ENCODE data around the gene TFCP2.

The TFCP2 gene

GRCh38 chr12:51083126-51083833, 89.7 kb downstream of the TFCP2 start, which contains the start of gene CSRNP2:
Gene CSRNP2 (minus strand): TSS chr12:51083596. CDS start chr12:51076561, 7,035 bp downstream.
- peak within 1 kb of the TSS; percentile 13 for H2AK5ac ChIP-seq (ENCODE audit: low read depth, low read length)
- H2BK12ac ChIP-seq (ENCODE audit: low read length): no peak within 1 kb of the TSS
- peak within 1 kb of the TSS; percentile 90 for H3K4me3 ChIP-seq (ENCODE audit: low read length in 2 of 2)
- no CpG with 5 or more reads among the region's 74 CpGs for WGBS, 2 donors (ENCODE audit: extremely low coverage in 2 of 2, insufficient read length in 2 of 2, insufficient replicate concordance in 1 of 2)
- H3K79me1 ChIP-seq (ENCODE audit: low read depth, low read length): peaks cover 3% of the 10 kb centered on the region
- H3K18ac ChIP-seq (ENCODE audit: low read length): peak within 1 kb of the TSS; percentile 98
- H3K4me2 ChIP-seq (ENCODE audit: insufficient read depth, low read length, poor library complexity, severe bottlenecking): peak within 1 kb of the TSS; percentile 77
- no peaks in the 10 kb centered on the region for H3K27me3 ChIP-seq (ENCODE audit: control insufficient read depth in 3 of 3, insufficient read depth in 3 of 3, low read depth in 1 of 3, low read length in 3 of 3)
- no peak within 1 kb of the TSS for H4K8ac ChIP-seq (ENCODE audit: low read depth, low read length)
- peak within 1 kb of the TSS; percentile 95 for H2AFZ ChIP-seq (ENCODE audit: low read length)
- peak; percentile 93 for DNase-seq (ENCODE audit: low spot score)
- H2BK15ac ChIP-seq (ENCODE audit: low read length): no peak within 1 kb of the TSS
- peak within 1 kb of the TSS; percentile 86 for H3K14ac ChIP-seq (ENCODE audit: low read length)
- H4K91ac ChIP-seq (ENCODE audit: low read depth, low read length, poor library complexity): no peak within 1 kb of the TSS
- H3K4ac ChIP-seq (ENCODE audit: low read length): no peak within 1 kb of the TSS
- H3K9me3 ChIP-seq (replicated peaks in 1 of 2; ENCODE audit: control insufficient read depth in 2 of 2, insufficient read depth in 1 of 2, low read depth in 1 of 2, low read length in 2 of 2): no peaks in the 10 kb centered on the region
- H3K4me1 ChIP-seq (ENCODE audit: control insufficient read depth in 2 of 2, insufficient read depth in 1 of 2, low read depth in 1 of 2, low read length in 2 of 2): peaks cover 0 to 1% of the 10 kb centered on the region in 2 donors
- H3K9ac ChIP-seq (ENCODE audit: low read depth, low read length, poor library complexity): peak within 1 kb of the TSS; percentile 98
- peak within 1 kb of the TSS; percentile 99 for H3K23ac ChIP-seq (ENCODE audit: low read depth, low read length, poor library complexity)
- H2BK5ac ChIP-seq (ENCODE audit: low read length): peak within 1 kb of the TSS; percentile 93
- peak within 1 kb of the TSS; percentile 93 for H3K27ac ChIP-seq (replicated peaks; ENCODE audit: low read length)
- H2BK120ac ChIP-seq (ENCODE audit: low read depth, low read length): peak within 1 kb of the TSS; percentile 66
- peaks cover 0 to 11% of the 10 kb centered on the region in 2 donors for H3K36me3 ChIP-seq (replicated peaks in 1 of 2; ENCODE audit: control insufficient read depth in 2 of 2, insufficient read depth in 2 of 2, low read length in 2 of 2)

DNA sequence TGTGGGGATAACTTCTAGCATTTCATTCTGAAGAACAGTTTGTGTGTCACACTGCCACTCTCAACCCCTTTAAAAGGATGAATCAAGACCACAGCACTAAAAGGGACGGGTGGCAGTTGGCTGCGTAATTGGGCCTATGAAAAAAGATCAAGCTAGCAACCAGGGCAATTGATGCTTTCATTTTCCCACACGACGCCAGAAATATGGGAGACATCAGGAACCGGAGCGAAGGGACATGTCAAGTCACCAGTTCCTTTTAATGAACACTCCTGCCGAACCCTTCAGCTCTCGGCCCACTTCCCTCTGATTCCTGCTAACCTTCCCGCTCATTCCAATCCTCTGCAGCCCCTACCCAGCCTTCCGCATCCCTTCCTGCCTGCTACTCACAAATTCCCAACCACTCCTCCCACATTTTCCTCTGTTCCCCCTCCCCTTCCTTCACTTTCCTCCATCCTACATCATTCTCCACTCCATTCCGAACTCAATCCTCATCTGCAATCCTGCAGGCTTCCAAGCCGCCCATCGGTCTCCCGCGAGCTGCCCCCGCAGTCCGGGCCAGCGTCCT, 90.3 kb downstream of the TFCP2 start:
- peaks cover 0 to 11% of the 10 kb centered on the region in 2 donors for H3K36me3 ChIP-seq (replicated peaks in 1 of 2; ENCODE audit: control insufficient read depth in 2 of 2, insufficient read depth in 2 of 2, low read length in 2 of 2)
- no peaks in the 10 kb centered on the region for H3K9me3 ChIP-seq (replicated peaks in 1 of 2; ENCODE audit: control insufficient read depth in 2 of 2, insufficient read depth in 1 of 2, low read depth in 1 of 2, low read length in 2 of 2)
- peak overlapping the region; percentile 93 for H3K27ac ChIP-seq (replicated peaks; ENCODE audit: low read length)
- DNase-seq (ENCODE audit: low spot score): no peak
- H3K79me1 ChIP-seq (ENCODE audit: low read depth, low read length): peaks cover 6% of the 10 kb centered on the region
- peak overlapping the region; percentile 99 for H3K23ac ChIP-seq (ENCODE audit: low read depth, low read length, poor library complexity)
- H3K27me3 ChIP-seq (ENCODE audit: control insufficient read depth in 3 of 3, insufficient read depth in 3 of 3, low read depth in 1 of 3, low read length in 3 of 3): no peaks in the 10 kb centered on the region
- no peak overlapping the region for H2BK12ac ChIP-seq (ENCODE audit: low read length)
- peak overlapping the region; percentile 77 for H3K4me2 ChIP-seq (ENCODE audit: insufficient read depth, low read length, poor library complexity, severe bottlenecking)
- H3K14ac ChIP-seq (ENCODE audit: low read length): peak overlapping the region; percentile 86
- H2AK5ac ChIP-seq (ENCODE audit: low read depth, low read length): peak overlapping the region; percentile 13
- 100% methylated on average over 1 of the region's 18 CpGs; no CpG with 5 or more reads in 1 of the 2 donors for WGBS, 2 donors (ENCODE audit: extremely low coverage in 2 of 2, insufficient read length in 2 of 2, insufficient replicate concordance in 1 of 2)
- peaks cover 0 to 1% of the 10 kb centered on the region in 2 donors for H3K4me1 ChIP-seq (ENCODE audit: control insufficient read depth in 2 of 2, insufficient read depth in 1 of 2, low read depth in 1 of 2, low read length in 2 of 2)
- H3K9ac ChIP-seq (ENCODE audit: low read depth, low read length, poor library complexity): peak overlapping the region; percentile 98
- H4K91ac ChIP-seq (ENCODE audit: low read depth, low read length, poor library complexity): no peak overlapping the region
- H2BK120ac ChIP-seq (ENCODE audit: low read depth, low read length): peak overlapping the region; percentile 66
- peak overlapping the region; percentile 93 for H2BK5ac ChIP-seq (ENCODE audit: low read length)
- no peak overlapping the region for H3K4ac ChIP-seq (ENCODE audit: low read length)
- no peak overlapping the region for H4K8ac ChIP-seq (ENCODE audit: low read depth, low read length)
- H3K18ac ChIP-seq (ENCODE audit: low read length): peak overlapping the region; percentile 98
- no peak overlapping the region for H2BK15ac ChIP-seq (ENCODE audit: low read length)
- peak overlapping the region; percentile 90 for H3K4me3 ChIP-seq (ENCODE audit: low read length in 2 of 2)
- H2AFZ ChIP-seq (ENCODE audit: low read length): peak overlapping the region; percentile 95

- Histone ChIP-seq H3K4me2 (ENCODE audit: insufficient read depth, low read length, poor library complexity, severe bottlenecking) (no peak overlapping the region), H3K4ac (ENCODE audit: low read length) (no peak overlapping the region), H3K4me1 (ENCODE audit: control insufficient read depth in 2 of 2, insufficient read depth in 1 of 2, low read depth in 1 of 2, low read length in 2 of 2) (peaks cover 0 to 1% of the 10 kb centered on the region in 2 donors), H2BK12ac (ENCODE audit: low read length) (no peak overlapping the region), H2AFZ (ENCODE audit: low read length) (no peak overlapping the region), H2BK5ac (ENCODE audit: low read length) (no peak overlapping the region), H3K4me3 (ENCODE audit: low read length in 2 of 2) (no peak overlapping the region), H3K14ac (ENCODE audit: low read length) (no peak overlapping the region), H3K9me3 (replicated peaks in 1 of 2; ENCODE audit: control insufficient read depth in 2 of 2, insufficient read depth in 1 of 2, low read depth in 1 of 2, low read length in 2 of 2) (no peaks in the 10 kb centered on the region), H3K79me1 (ENCODE audit: low read depth, low read length) (peaks cover 6% of the 10 kb centered on the region), H3K23ac (ENCODE audit: low read depth, low read length, poor library complexity) (no peak overlapping the region), H3K27ac (replicated peaks; ENCODE audit: low read length) (no peak overlapping the region), H2AK5ac (ENCODE audit: low read depth, low read length) (no peak overlapping the region), H3K27me3 (ENCODE audit: control insufficient read depth in 3 of 3, insufficient read depth in 3 of 3, low read depth in 1 of 3, low read length in 3 of 3) (no peaks in the 10 kb centered on the region), H4K91ac (ENCODE audit: low read depth, low read length, poor library complexity) (no peak overlapping the region), H3K18ac (ENCODE audit: low read length) (no peak overlapping the region), H3K36me3 (replicated peaks in 1 of 2; ENCODE audit: control insufficient read depth in 2 of 2, insufficient read depth in 2 of 2, low read length in 2 of 2) (peaks cover 0 to 14% of the 10 kb centered on the region in 2 donors), H4K8ac (ENCODE audit: low read depth, low read length) (no peak overlapping the region), H2BK120ac (ENCODE audit: low read depth, low read length) (no peak overlapping the region), H2BK15ac (ENCODE audit: low read length) (no peak overlapping the region), H3K9ac (ENCODE audit: low read depth, low read length, poor library complexity) (no peak overlapping the region)
- no peak for DNase-seq (ENCODE audit: low spot score)
- no CpG with 5 or more reads among the region's 1 CpG for WGBS, 2 donors (ENCODE audit: extremely low coverage in 2 of 2, insufficient read length in 2 of 2, insufficient replicate concordance in 1 of 2)
Measured at GRCh38 chr12:51081421-51081820, 91.5 kb downstream of the TFCP2 start.

DNA sequence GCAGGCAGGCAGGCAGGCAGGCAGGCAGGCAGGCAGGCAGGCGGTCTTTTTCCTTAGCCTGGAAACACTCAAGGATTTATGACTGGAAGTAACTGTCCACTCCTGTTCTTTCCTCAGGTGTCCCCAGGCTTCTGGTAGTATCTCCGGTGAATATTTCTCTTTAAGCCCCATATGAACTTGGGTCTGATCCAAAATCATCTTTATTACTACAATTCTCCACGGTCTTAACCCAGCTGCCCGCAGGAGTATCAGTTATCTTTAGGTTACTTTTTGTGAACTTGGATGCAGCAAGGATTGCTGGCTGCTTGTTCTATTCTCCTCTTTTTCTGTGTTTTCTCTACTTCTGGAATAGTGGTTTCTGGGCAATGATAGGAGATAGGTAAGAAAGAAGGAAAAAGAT, 92.8 kb downstream of the TFCP2 start:
- Histone ChIP-seq H3K4me3 (ENCODE audit: low read length in 2 of 2) (no peak overlapping the region), H3K9me3 (replicated peaks in 1 of 2; ENCODE audit: control insufficient read depth in 2 of 2, insufficient read depth in 1 of 2, low read depth in 1 of 2, low read length in 2 of 2) (no peaks in the 10 kb centered on the region), H3K4me2 (ENCODE audit: insufficient read depth, low read length, poor library complexity, severe bottlenecking) (no peak overlapping the region), H3K79me1 (ENCODE audit: low read depth, low read length) (peaks cover 8% of the 10 kb centered on the region), H2BK5ac (ENCODE audit: low read length) (no peak overlapping the region), H3K9ac (ENCODE audit: low read depth, low read length, poor library complexity) (no peak overlapping the region), H2AK5ac (ENCODE audit: low read depth, low read length) (no peak overlapping the region), H4K8ac (ENCODE audit: low read depth, low read length) (no peak overlapping the region), H3K27me3 (ENCODE audit: control insufficient read depth in 3 of 3, insufficient read depth in 3 of 3, low read depth in 1 of 3, low read length in 3 of 3) (no peaks in the 10 kb centered on the region), H3K27ac (replicated peaks; ENCODE audit: low read length) (no peak overlapping the region), H2BK15ac (ENCODE audit: low read length) (no peak overlapping the region), H3K4me1 (ENCODE audit: control insufficient read depth in 2 of 2, insufficient read depth in 1 of 2, low read depth in 1 of 2, low read length in 2 of 2) (no peaks in the 10 kb centered on the region), H3K36me3 (replicated peaks in 1 of 2; ENCODE audit: control insufficient read depth in 2 of 2, insufficient read depth in 2 of 2, low read length in 2 of 2) (peaks cover 0 to 26% of the 10 kb centered on the region in 2 donors), H3K14ac (ENCODE audit: low read length) (no peak overlapping the region), H3K23ac (ENCODE audit: low read depth, low read length, poor library complexity) (no peak overlapping the region), H2BK120ac (ENCODE audit: low read depth, low read length) (no peak overlapping the region), H2AFZ (ENCODE audit: low read length) (no peak overlapping the region), H2BK12ac (ENCODE audit: low read length) (no peak overlapping the region), H4K91ac (ENCODE audit: low read depth, low read length, poor library complexity) (no peak overlapping the region), H3K4ac (ENCODE audit: low read length) (no peak overlapping the region), H3K18ac (ENCODE audit: low read length) (no peak overlapping the region)
- no CpG with 5 or more reads among the region's 4 CpGs for WGBS, 2 donors (ENCODE audit: extremely low coverage in 2 of 2, insufficient read length in 2 of 2, insufficient replicate concordance in 1 of 2)
- no peak for DNase-seq (ENCODE audit: low spot score)

All from neuronal stem cell (in vitro differentiated cells).